Duodenal mucosa (tissue), 2 donors: Measurements from ENCODE around the gene EXD3.
"Not testable (repeated sequence)": the region's sequence is repeated elsewhere in the genome, so short reads cannot be mapped to it uniquely, and the experiment has no call there.

Experiments
- H3K27ac ChIP-seq: one replicate; pipeline ENCODE4 v1.7.0; 2013; ENCODE audit warnings: low read depth, low read length
- H3K27me3 ChIP-seq, 2 donors: one replicate each; pipeline ENCODE4 v1.7.0; 2013; ENCODE audit warnings: low read length in 2 of 2, control low read depth in 1 of 2; ENCODE audit not compliant: insufficient read depth in 2 of 2, control insufficient read depth in 1 of 2
- H3K36me3 ChIP-seq, 2 donors: one replicate each; pipeline ENCODE4 v1.7.0; 2013; ENCODE audit warnings: low read length in 2 of 2, control low read depth in 1 of 2; ENCODE audit not compliant: insufficient read depth in 2 of 2, control insufficient read depth in 1 of 2
- H3K4me1 ChIP-seq, 2 donors: one replicate each; pipeline ENCODE4 v1.7.0; 2013; ENCODE audit warnings: low read length in 2 of 2, control low read depth in 1 of 2; ENCODE audit not compliant: insufficient read depth in 2 of 2, control insufficient read depth in 1 of 2
- H3K4me3 ChIP-seq, 2 donors: one replicate each; pipeline ENCODE4 v1.7.0; 2013; ENCODE audit warnings: low read length in 2 of 2, low read depth in 1 of 2
- H3K9ac ChIP-seq, 2 donors: one replicate each; pipeline ENCODE4 v1.7.0; 2013; ENCODE audit warnings: low read length in 2 of 2, low read depth in 1 of 2
- H3K9me3 ChIP-seq, 2 donors: one replicate each; pipeline ENCODE4 v1.7.0; 2013; ENCODE audit warnings: low read length in 2 of 2, control low read depth in 1 of 2; ENCODE audit not compliant: control insufficient read depth in 1 of 2

EXD3 gene

DNA sequence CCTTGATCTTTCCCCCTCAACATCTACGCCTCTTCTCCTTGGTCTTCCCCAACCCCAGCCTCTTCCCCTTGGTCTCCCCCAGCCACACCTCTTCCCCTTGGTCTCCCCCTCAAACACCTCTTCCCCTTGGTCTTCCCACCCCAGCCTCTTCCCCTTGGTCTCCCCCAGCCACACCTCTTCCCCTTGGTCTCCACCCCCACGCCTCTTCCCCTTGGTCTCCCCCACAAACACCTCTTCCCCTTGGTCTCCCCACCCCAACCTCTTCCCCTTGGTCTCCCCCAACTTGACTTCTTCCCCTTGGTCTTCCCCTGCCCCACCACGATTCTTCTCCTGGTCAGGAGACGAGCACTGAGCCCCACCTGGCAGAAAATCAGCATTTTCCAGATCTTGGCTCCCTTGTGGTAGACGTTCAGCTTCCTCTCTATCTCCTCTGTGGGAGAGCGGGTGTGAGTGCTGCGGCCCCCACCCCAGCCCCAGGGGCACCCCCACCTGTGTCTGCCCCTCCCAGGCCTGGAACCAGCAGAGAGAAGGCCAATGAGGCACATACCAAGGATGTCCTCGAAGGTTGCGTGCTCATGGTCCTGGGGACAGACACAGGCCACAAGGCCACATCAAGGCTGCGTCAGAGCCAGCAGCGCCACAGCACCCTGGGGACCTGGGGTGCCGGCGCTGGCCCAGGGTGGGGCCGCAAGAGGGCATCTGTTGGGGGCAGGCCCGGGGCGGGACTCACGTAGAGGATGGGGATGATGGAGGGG, 29.2 kb upstream of the EXD3 start:
- Histone ChIP-seq H3K9me3 (no peaks in the 10 kb centered on the region), H3K4me1 (peaks cover 7 to 14% of the 10 kb centered on the region in 2 donors), H3K9ac (no peak overlapping the region), H3K27ac (no peak overlapping the region), H3K36me3 (peaks cover 3 to 8% of the 10 kb centered on the region in 2 donors), H3K4me3 (no peak overlapping the region), H3K27me3 (no peaks in the 10 kb centered on the region)

GRCh38 chr9:137451264-137452005, 28.5 kb upstream of the EXD3 start:
- H3K4me3 ChIP-seq, result not testable (repeated sequence)

DNA sequence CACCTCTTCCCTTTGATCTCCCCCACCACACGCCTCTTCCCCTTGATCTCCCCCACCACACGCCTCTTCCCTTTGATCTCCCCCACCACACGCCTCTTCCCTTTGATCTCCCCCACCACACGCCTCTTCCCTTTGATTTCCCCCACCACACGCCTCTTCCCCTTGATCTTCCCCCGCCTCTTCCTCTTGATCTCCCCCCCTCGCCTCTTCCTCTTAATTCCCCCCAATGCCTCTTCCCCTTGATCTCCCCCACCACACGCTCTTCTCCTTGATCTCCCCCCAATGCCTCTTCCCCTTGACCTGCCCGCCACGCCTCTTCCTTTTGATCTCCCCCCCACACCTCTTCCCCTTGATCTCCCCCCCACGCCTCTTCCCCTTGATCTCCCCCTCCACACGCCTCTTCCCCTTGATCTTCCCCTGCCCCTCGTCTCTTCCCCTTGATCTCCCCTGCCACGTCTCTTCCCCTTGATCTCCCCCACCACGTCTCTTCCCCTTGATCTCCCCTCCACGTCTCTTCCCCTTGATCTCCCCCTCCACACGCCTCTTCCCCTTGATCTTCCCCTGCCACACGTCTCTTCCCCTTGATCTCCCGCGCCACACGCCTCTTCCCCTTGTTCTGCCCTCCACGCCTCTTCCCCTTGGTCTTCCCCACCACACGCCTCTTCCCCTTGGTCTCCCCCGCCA, 27.7 kb upstream of the EXD3 start:
- H3K36me3 ChIP-seq, H3K4me3 ChIP-seq, H3K27me3 ChIP-seq, H3K27ac ChIP-seq, H3K9me3 ChIP-seq, H3K9ac ChIP-seq: not testable (repeated sequence)
- H3K4me1 ChIP-seq, result peaks cover 10 to 18% of the 10 kb centered on the region in 2 donors

More at GRCh38 chr9:137451264-137452005, 28.5 kb upstream of the EXD3 start:
- not testable (repeated sequence) for H3K27me3 ChIP-seq, H3K9me3 ChIP-seq, H3K36me3 ChIP-seq, H3K27ac ChIP-seq, H3K9ac ChIP-seq
- H3K4me1 ChIP-seq, result peaks cover 7 to 14% of the 10 kb centered on the region in 2 donors

GRCh38 chr9:137449931-137450538, 27.1 kb upstream of the EXD3 start:
- no peak overlapping the region for H3K9ac ChIP-seq
- no peak overlapping the region for H3K4me3 ChIP-seq
- no peak overlapping the region for H3K27ac ChIP-seq
- peaks cover 14 to 16% of the 10 kb centered on the region in 2 donors for H3K4me1 ChIP-seq
- H3K27me3 ChIP-seq, result no peaks in the 10 kb centered on the region
- H3K36me3 ChIP-seq, result peaks cover 3 to 6% of the 10 kb centered on the region in 2 donors
- H3K9me3 ChIP-seq, result no peaks in the 10 kb centered on the region

- H3K27me3 ChIP-seq, result no peaks in the 10 kb centered on the region
- H3K36me3 ChIP-seq, result peaks cover 3 to 6% of the 10 kb centered on the region in 2 donors
- H3K9me3 ChIP-seq, result no peaks in the 10 kb centered on the region
- no peak overlapping the region for H3K4me3 ChIP-seq
- H3K4me1 ChIP-seq, result peaks cover 7 to 8% of the 10 kb centered on the region in 2 donors
- no peak overlapping the region for H3K9ac ChIP-seq
- no peak overlapping the region for H3K27ac ChIP-seq
Observed at GRCh38 chr9:137449081-137449844, 26.3 kb upstream of the EXD3 start.

DNA sequence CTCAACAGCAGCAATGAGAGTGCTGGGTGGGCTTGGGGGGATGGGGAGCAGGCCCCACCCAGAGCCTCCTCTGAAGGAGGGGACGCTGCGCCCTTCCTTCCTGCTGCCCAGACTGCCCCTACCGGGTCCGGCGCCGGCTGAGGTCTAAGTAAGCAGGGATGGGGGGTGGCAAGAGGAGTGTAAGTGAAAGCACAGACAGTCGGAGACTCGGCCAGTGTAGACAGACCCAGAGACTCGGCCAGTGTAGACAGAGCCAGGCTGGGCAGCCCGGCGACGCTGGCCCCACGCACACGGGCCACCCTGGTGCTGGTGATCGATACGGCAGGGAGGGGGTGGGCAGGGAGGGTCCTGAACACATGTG, 25.6 kb upstream of the EXD3 start:
- H3K9ac ChIP-seq, result no peak overlapping the region
- no peak overlapping the region for H3K4me3 ChIP-seq
- no peaks in the 10 kb centered on the region for H3K9me3 ChIP-seq
- H3K4me1 ChIP-seq, result peaks cover 7% of the 10 kb centered on the region in 2 donors
- H3K27me3 ChIP-seq, result no peaks in the 10 kb centered on the region
- H3K27ac ChIP-seq, result no peak overlapping the region
- peaks cover 3 to 6% of the 10 kb centered on the region in 2 donors for H3K36me3 ChIP-seq

DNA sequence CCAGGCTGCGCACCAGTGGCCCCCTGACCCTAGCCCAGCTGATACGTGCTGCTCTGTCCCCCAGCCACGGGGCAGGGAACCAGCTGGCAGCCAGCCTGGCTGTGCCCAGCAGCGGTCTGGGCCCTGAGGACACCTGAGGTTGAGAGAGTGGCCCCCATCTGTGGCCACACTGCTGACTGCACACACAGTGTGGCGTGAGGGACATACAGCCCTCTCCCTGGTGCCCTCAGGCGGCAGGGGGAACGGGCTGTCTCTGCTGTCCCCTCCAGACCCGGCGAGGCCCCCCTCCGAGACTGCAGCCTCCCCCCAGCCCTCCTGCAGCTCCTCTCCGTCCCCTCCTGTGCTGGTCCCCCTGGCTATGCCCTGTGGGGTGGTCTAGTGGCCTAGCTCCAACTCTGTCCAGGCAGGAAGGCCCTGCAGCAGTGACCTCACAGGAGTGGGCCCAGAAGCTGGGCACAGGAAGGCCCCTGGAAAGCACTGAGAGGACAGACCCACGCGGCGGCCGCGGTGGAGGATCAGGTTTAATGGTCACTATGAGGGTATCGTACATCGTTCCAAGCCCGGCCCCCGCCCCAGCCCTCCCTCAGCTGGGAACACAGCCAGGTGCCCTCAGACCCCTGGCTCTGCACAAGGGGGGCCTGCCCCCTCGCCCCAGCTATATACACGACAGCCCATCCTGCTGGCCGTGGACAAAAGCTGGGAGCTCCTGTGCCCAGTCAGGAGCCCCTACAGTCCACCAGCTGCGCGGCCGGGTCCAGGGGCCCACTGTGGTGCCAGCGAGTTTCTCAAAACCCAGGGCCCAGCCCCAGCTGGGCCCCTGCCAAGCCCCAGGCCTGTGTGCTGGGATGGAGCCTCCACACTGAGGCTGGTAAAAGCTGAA, 25.0 kb upstream of the EXD3 start:
- Histone ChIP-seq H3K27ac (no peak overlapping the region), H3K27me3 (no peaks in the 10 kb centered on the region), H3K9me3 (no peaks in the 10 kb centered on the region), H3K4me3 (no peak overlapping the region), H3K9ac (no peak overlapping the region), H3K4me1 (peaks cover 7% of the 10 kb centered on the region in 2 donors), H3K36me3 (peaks cover 3 to 4% of the 10 kb centered on the region in 2 donors)

DNA sequence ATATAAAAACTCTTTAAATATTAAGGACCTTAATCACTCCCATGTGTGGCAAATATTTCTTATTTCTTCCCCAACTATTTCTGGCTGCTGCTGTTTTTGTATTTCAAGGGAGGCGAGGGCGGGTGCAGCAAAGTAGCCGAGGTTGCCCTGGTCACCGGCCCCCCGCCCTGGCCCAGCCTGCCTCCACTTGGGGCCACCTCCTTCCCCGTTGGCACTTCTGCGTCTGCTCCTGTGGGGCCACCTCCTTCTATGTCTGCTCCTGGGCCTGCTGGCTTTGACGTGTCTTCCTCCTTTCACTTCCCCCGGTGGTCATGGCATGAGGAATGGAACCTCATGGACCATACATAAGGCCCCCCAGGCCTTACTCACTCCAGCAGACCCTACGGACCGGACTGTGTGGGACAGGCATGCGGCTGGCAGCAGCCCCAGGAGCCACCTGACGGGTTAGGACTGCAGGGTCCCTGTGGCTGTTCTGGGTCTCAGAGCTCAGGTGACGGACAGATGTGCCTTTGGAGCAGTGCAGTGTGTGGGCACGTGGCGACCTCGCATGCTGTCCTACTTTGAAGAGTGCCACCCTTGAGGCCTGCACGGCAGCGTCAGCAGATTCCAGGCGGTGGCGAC, 24.0 kb upstream of the EXD3 start:
- Histone ChIP-seq H3K9me3 (no peaks in the 10 kb centered on the region), H3K27ac (no peak overlapping the region), H3K4me1 (peaks cover 7% of the 10 kb centered on the region in 2 donors), H3K9ac (no peak overlapping the region), H3K4me3 (no peak overlapping the region), H3K36me3 (no peaks in the 10 kb centered on the region), H3K27me3 (no peaks in the 10 kb centered on the region)
